HepG2 (cell line): ENCODE results near the gene ZNF446. TPM values are rescaled to one million over a fixed set of nuclear protein-coding genes. Genes with fewer than 3 reads are reported as not detected.

Experiments used
- BRCA1 ChIP-seq: sonication (generic); formaldehyde crosslinking; IDR thresholded peaks from 2 replicates; pipeline ENCODE4 v1.4.0; 2020; ENCODE audit warnings: missing genetic modification reagents
- CBFB ChIP-seq: sonication (generic); formaldehyde crosslinking; IDR thresholded peaks from 2 replicates; pipeline ENCODE4 v1.4.0; 2020; ENCODE audit warnings: missing genetic modification reagents
- CREB3 ChIP-seq: sonication (generic); formaldehyde crosslinking; IDR thresholded peaks from 2 replicates; pipeline ENCODE4 v1.5.0; 2020; ENCODE audit warnings: missing genetic modification reagents
- ETS1 ChIP-seq: sonication (generic); formaldehyde crosslinking; IDR thresholded peaks from 2 replicates; pipeline ENCODE4 v1.4.0; 2020; ENCODE audit warnings: missing genetic modification reagents
- GPN1 ChIP-seq: sonication (generic); formaldehyde crosslinking; IDR thresholded peaks from 2 replicates; pipeline ENCODE4 v1.5.1; 2020; ENCODE audit warnings: missing genetic modification reagents, borderline replicate concordance
- HDAC6 ChIP-seq: fragments of 200-600 bp; sonication (generic); IDR thresholded peaks from 2 replicates; pipeline ENCODE4 v1.7.0; 2017; ENCODE audit warnings: mild to moderate bottlenecking, antibody characterized with exemption, low read length, low read depth
- HNF4G ChIP-seq, 2 experiments: sonication (generic) in 1 of 2; formaldehyde crosslinking in 1 of 2; IDR thresholded peaks; 2 replicates each; pipeline versions ENCODE4 v1.4.0 to v1.6.1; 2011 to 2020; ENCODE audit warnings: borderline replicate concordance in 2 of 2, low read depth in 2 of 2, mild to moderate bottlenecking in 2 of 2, low read length in 1 of 2, missing genetic modification reagents in 1 of 2, moderate library complexity in 1 of 2
- MIXL1 ChIP-seq: IDR thresholded peaks from 2 replicates; pipeline ENCODE4 v1.6.1; 2016
- MXD1 ChIP-seq: sonication (generic); formaldehyde crosslinking; IDR thresholded peaks from 2 replicates; pipeline ENCODE4 v1.4.0; 2020; ENCODE audit warnings: mild to moderate bottlenecking, missing genetic modification reagents
- MXD3 ChIP-seq: IDR thresholded peaks from 2 replicates; pipeline ENCODE4 v1.6.1; 2016; ENCODE audit warnings: mild to moderate bottlenecking, missing biosample characterization, missing genetic modification reagents
- NKX3-1 ChIP-seq: sonication (generic); formaldehyde crosslinking; IDR thresholded peaks from 2 replicates; pipeline ENCODE4 v1.5.0; 2020; ENCODE audit warnings: missing genetic modification reagents
- PAWR ChIP-seq: sonication (generic); formaldehyde crosslinking; IDR thresholded peaks from 2 replicates; pipeline ENCODE4 v1.4.0; 2020; ENCODE audit warnings: missing genetic modification reagents, mild to moderate bottlenecking, borderline replicate concordance
- PAX8 ChIP-seq: sonication (generic); formaldehyde crosslinking; IDR thresholded peaks from 2 replicates; pipeline ENCODE4 v1.8.0; 2022; ENCODE audit warnings: mild to moderate bottlenecking, missing genetic modification reagents, borderline replicate concordance
- REL ChIP-seq: sonication (generic); formaldehyde crosslinking; conservative IDR thresholded peaks from 2 replicates; pipeline ENCODE4 v1.8.0; 2022; ENCODE audit warnings: mild to moderate bottlenecking, missing genetic modification reagents, moderate library complexity
- STAT5B ChIP-seq: sonication (generic); formaldehyde crosslinking; IDR thresholded peaks from 2 replicates; pipeline ENCODE4 v1.4.0; 2020; ENCODE audit warnings: missing genetic modification reagents
- TEAD3 ChIP-seq: optimal IDR thresholded peaks from 2 replicates; pipeline ENCODE3; 2016; ENCODE audit warnings: borderline replicate concordance
- TRIM24 ChIP-seq: sonication (generic); formaldehyde crosslinking; IDR thresholded peaks from 2 replicates; pipeline ENCODE4 v1.8.0; 2022; ENCODE audit warnings: mild to moderate bottlenecking, missing genetic modification reagents
- ZEB1 ChIP-seq: IDR thresholded peaks from 2 replicates; pipeline ENCODE4 v1.6.1; 2012; ENCODE audit warnings: mild to moderate bottlenecking, low read depth, inconsistent platforms; ENCODE audit not compliant: insufficient replicate concordance
- ZNF274 ChIP-seq: sonication (generic); formaldehyde crosslinking; IDR thresholded peaks from 2 replicates; pipeline ENCODE4 v1.5.1; 2020; ENCODE audit warnings: mild to moderate bottlenecking, missing genetic modification reagents
- ZNF343 ChIP-seq: sonication (generic); formaldehyde crosslinking; IDR thresholded peaks from 2 replicates; pipeline ENCODE4 v1.4.0; 2020; ENCODE audit warnings: mild to moderate bottlenecking, missing genetic modification reagents
- ZNF430 ChIP-seq: sonication (generic); formaldehyde crosslinking; IDR thresholded peaks from 2 replicates; pipeline ENCODE4 v1.9.0; 2021; ENCODE audit warnings: mild to moderate bottlenecking, missing genetic modification reagents
- ZNF441 ChIP-seq: sonication (generic); formaldehyde crosslinking; IDR thresholded peaks from 2 replicates; pipeline ENCODE4 v1.7.0; 2021; ENCODE audit warnings: missing genetic modification reagents, borderline replicate concordance
- ZNF616 ChIP-seq: sonication (generic); formaldehyde crosslinking; IDR thresholded peaks from 2 replicates; pipeline ENCODE4 v1.5.0; 2020; ENCODE audit warnings: low read depth, mild to moderate bottlenecking, missing genetic modification reagents
- ZNF790 ChIP-seq: sonication (generic); formaldehyde crosslinking; IDR thresholded peaks from 2 replicates; pipeline ENCODE4 v1.8.0; 2022; ENCODE audit warnings: missing genetic modification reagents, mild to moderate bottlenecking, borderline replicate concordance
- ZUFSP ChIP-seq: sonication (generic); formaldehyde crosslinking; IDR thresholded peaks from 2 replicates; pipeline ENCODE4 v1.9.0; 2021; ENCODE audit warnings: missing genetic modification reagents, mild to moderate bottlenecking, borderline replicate concordance
- polyA plus RNA-seq, 8 experiments: library from polyadenylated mRNA; depleted of rRNA in 3 of 8; stranded (reverse) in 7 of 8; unstranded in 1 of 8; fragments of >200 nt; fragmentation: Illumina TruSeq in 4 of 8; extraction: Trizol in 4 of 8; gene quantifications; 2 replicates each; pipeline versions ENCODE4 v1.2.1 to v1.2.3, GENCODE V29; 2011 to 2016; ENCODE audit warnings: low read depth in 4 of 8, missing spikeins in 1 of 8, mixed read lengths in 1 of 8; ENCODE audit not compliant: insufficient read depth in 1 of 8
- total RNA-seq, 5 experiments: library from RNA; depleted of rRNA; stranded (reverse); fragments of >200 nt; fragmentation: Illumina TruSeq; extraction: Trizol; gene quantifications; 2 replicates each; pipeline ENCODE4 v1.2.3, GENCODE V29; 2016; ENCODE audit warnings: low read depth in 1 of 5

Gene ZNF446
- total and polyA plus RNA-seq, 2 of the 13 experiments (the other 11 are each of a cell fraction or from before 2014, with no cell fraction given) = 3.0 to 3.6 TPM

GRCh38 chr19:58519355-58520256, 43.5 kb downstream of the ZNF446 start, which contains the start of gene ZBTB45 (continued):
- TF ChIP-seq MXD1 (CRISPR knock-in tag) (no peak; the same call in none of the 2 replicates), TEAD3 (peak; percentile 97), CBFB (peak; percentile 98), CREB3 (CRISPR knock-in tag) (no peak), NKX3-1 (CRISPR knock-in tag) (0 out of 2 replicates have a peak, but pooled peaks have one; percentile 64), MXD3 (CRISPR knock-in tag) (peak; percentile 79), REL (CRISPR knock-in tag) (peak; percentile 93; the same call in 1 of the 2 replicates), STAT5B (peak; percentile 81; the same call in 1 of the 2 replicates), ZNF430 (CRISPR knock-in tag) (no peak), HNF4G (IDR thresholded peaks at IDR 0.05; ENCODE audit: borderline replicate concordance, low read depth, low read length) (no peak), HNF4G (CRISPR knock-in tag; IDR thresholded peaks at IDR 0.05; ENCODE audit: borderline replicate concordance, low read depth) (0 out of 2 replicates have a peak, but pooled peaks have one; percentile 56), ZNF790 (CRISPR knock-in tag) (0 out of 2 replicates have a peak, but pooled peaks have one; percentile 59), BRCA1 (CRISPR knock-in tag) (no peak), ZNF616 (CRISPR knock-in tag) (peak; percentile 65), ZNF274 (CRISPR knock-in tag) (peak; percentile 88), PAWR (CRISPR knock-in tag) (0 out of 2 replicates have a peak, but pooled peaks have one; percentile 26), MIXL1 (CRISPR knock-in tag) (peak; percentile 92), ZEB1 (no peak), ZNF343 (CRISPR knock-in tag) (peak; percentile 76; the same call in 1 of the 2 replicates), TRIM24 (CRISPR knock-in tag) (no peak), ZUFSP (CRISPR knock-in tag) (no peak), ETS1 (CRISPR knock-in tag) (peak; percentile 14; the same call in 1 of the 2 replicates), ZNF441 (CRISPR knock-in tag) (peak; percentile 82), GPN1 (CRISPR knock-in tag) (0 out of 2 replicates have a peak, but pooled peaks have one; percentile 55), PAX8 (CRISPR knock-in tag) (0 out of 2 replicates have a peak, but pooled peaks have one; percentile 31), HDAC6 (no peak)
